ENCODE measurements around the gene GNL3. TPM values are rescaled to one million over a fixed set of nuclear protein-coding genes. Genes with fewer than 3 reads are reported as not detected.

GNL3 gene
- total and polyA plus RNA-seq, 8 donors: 22.4 to 65.6 (median 51.0) TPM

DNA sequence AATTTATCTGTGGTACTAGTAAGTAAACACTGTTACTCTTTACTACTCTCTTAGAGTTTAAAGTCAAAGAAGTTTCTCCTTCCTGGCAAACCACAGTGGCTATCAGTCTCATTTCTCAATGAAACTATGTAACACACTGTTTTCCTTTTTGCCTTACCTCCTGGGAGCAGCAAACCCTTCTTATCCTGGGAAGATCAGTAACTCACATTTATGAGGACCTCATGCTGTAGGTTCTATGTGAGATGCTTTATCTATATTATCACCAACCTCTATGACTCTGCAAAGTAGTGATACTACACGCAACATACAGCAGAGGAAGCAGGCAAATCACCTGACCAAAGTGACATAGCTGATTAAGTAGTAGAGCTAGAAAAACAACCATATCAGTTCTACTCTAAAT, 35.4 kb upstream of the GNL3 start:
- no peak overlapping the region for H3K27ac ChIP-seq
- H3K9me3 ChIP-seq: no peaks in the 10 kb centered on the region
- H3K4me1 ChIP-seq: no peaks in the 10 kb centered on the region
- WGBS, 2 donors: 84 to 93% methylated on average over 1 of the region's 1 CpG
- H3K36me3 ChIP-seq: peaks cover 3 to 48% (median 6%) of the 10 kb centered on the region in 3 donors
- intact Hi-C loops (cut with DNase I): no loop called here
- DNase-seq (no peak), ATAC-seq (no peak), FAIRE-seq (no peak)
- H3K27me3 ChIP-seq: no peaks in the 10 kb centered on the region
- TF ChIP-seq, protein P1, sequence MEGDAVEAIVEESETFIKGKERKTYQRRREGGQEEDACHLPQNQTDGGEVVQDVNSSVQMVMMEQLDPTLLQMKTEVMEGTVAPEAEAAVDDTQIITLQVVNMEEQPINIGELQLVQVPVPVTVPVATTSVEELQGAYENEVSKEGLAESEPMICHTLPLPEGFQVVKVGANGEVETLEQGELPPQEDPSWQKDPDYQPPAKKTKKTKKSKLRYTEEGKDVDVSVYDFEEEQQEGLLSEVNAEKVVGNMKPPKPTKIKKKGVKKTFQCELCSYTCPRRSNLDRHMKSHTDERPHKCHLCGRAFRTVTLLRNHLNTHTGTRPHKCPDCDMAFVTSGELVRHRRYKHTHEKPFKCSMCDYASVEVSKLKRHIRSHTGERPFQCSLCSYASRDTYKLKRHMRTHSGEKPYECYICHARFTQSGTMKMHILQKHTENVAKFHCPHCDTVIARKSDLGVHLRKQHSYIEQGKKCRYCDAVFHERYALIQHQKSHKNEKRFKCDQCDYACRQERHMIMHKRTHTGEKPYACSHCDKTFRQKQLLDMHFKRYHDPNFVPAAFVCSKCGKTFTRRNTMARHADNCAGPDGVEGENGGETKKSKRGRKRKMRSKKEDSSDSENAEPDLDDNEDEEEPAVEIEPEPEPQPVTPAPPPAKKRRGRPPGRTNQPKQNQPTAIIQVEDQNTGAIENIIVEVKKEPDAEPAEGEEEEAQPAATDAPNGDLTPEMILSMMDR (IDR thresholded peaks at IDR 0.05): no peak
- no peak overlapping the region for H3K4me3 ChIP-seq

DNA sequence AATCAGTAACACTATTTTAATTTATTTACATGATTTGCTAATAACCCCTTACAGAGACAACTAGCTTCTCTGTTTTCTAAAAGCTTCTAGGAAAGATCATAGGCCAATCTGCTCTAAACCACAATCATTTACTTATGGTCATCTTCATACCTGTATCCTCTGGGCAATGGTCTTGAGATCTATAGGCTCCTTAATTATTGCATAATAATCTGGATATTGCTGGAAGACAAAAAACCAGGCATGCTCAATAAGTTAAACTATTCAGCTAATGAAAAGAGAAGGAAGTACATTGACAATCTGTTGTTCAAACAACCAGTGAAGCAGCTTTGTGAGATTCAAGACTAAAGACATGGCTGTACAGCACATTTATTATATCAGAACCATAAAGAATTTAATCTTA, 34.2 kb upstream of the GNL3 start:
- FAIRE-seq (no peak), DNase-seq (no peak), ATAC-seq (no peak)
- peaks cover 3 to 58% (median 12%) of the 10 kb centered on the region in 3 donors for H3K36me3 ChIP-seq
- intact Hi-C loops (cut with DNase I): no loop called here
- H3K27ac ChIP-seq: no peak overlapping the region
- TF ChIP-seq, protein P1 (IDR thresholded peaks at IDR 0.05): no peak
- no peaks in the 10 kb centered on the region for H3K27me3 ChIP-seq
- no peak overlapping the region for H3K4me3 ChIP-seq
- H3K9me3 ChIP-seq: no peaks in the 10 kb centered on the region
- H3K4me1 ChIP-seq: no peaks in the 10 kb centered on the region

DNA sequence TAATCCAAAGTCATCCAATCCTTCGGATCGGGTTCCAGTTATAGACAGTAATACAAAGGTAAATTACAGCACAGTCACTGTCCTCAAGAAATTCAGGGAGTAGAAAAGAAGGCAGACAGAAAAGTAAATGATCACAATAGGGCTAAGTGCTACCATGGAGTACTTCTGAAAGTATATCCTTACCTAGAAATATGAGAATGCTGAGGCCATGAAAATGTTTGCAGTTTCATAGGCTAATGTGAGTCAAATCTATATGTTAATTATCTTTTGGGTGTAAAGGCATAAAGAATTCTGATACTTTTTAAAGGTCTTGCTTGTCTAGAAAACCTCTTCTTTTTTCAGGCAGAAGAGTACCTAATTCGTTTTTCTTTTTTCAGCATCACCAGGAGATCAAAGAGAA, 29.9 kb upstream of the GNL3 start:
- H3K4me1 ChIP-seq: no peaks in the 10 kb centered on the region
- H3K27me3 ChIP-seq: no peaks in the 10 kb centered on the region
- ATAC-seq (no peak), FAIRE-seq (no peak), DNase-seq (no peak)
- WGBS, 2 donors: 90 to 94% methylated on average over 3 of the region's 3 CpGs
- H3K4me3 ChIP-seq: no peak overlapping the region
- TF ChIP-seq, protein P1 (IDR thresholded peaks at IDR 0.05): no peak
- intact Hi-C loops (cut with DNase I): no loop called here
- peaks cover 2 to 75% (median 15%) of the 10 kb centered on the region in 3 donors for H3K36me3 ChIP-seq
- H3K27ac ChIP-seq: no peak overlapping the region
- H3K9me3 ChIP-seq: no peaks in the 10 kb centered on the region

DNA sequence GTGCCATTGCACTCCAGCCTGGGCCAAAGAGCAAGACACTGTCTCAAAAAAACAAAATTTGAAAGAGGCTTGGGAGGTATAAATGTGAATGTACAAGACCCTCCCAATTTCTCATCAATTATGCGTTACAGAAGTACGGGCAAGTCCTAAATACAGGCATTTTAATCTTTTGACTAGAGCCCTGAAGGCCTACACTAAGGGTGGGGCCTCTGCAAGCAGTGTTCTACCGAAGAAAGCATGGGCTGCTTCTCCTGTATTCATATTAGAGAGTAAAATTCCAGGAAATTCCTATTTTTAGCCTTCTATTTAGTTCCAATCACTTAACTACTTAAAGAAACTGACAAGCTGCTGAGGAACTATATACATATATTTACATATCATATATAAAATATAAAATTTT, 25.8 kb upstream of the GNL3 start:
- WGBS, 2 donors: 59 to 65% methylated on average over 3 of the region's 3 CpGs
- peaks cover 0 to 68% (median 23%) of the 10 kb centered on the region in 3 donors for H3K36me3 ChIP-seq

DNA sequence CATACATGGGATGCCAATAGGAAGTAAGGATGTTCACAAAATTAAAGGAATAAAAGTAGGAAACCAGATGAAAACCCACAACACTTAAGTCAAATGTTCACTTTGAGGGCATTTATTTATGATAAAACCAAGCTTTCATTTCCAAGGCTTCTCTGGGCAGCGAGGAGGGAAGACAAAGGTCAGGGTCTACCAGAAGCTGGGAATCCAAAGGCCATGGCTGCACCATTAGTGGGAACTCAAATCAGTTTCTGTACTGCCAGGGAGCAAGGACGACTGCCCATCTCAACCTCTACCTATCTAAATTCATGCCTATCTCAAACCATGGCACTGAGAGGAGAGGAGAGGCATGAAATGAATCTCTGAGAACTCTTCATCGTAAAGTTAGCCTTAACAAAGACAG, 22.7 kb upstream of the GNL3 start:
- intact Hi-C loops (cut with DNase I): no loop called here
- Histone ChIP-seq H3K4me3 (no peak overlapping the region), H3K36me3 (peaks cover 0 to 45% (median 13%) of the 10 kb centered on the region in 3 donors), H3K9me3 (no peaks in the 10 kb centered on the region), H3K27ac (no peak overlapping the region), H3K4me1 (no peaks in the 10 kb centered on the region), H3K27me3 (no peaks in the 10 kb centered on the region)
- TF ChIP-seq, protein P1 (IDR thresholded peaks at IDR 0.05): no peak
- 68 to 79% methylated on average over 3 of the region's 3 CpGs for WGBS, 2 donors
- DNase-seq (no peak), ATAC-seq (no peak), FAIRE-seq (no peak)

More for the DNA sequence above, 25.8 kb upstream of the GNL3 start:
- DNase-seq: no peak
- no peak for ATAC-seq
- Histone ChIP-seq H3K9me3 (no peaks in the 10 kb centered on the region), H3K4me1 (no peaks in the 10 kb centered on the region), H3K27ac (no peak overlapping the region), H3K27me3 (no peaks in the 10 kb centered on the region), H3K4me3 (no peak overlapping the region)
- no peak for FAIRE-seq
- intact Hi-C loops (cut with DNase I): no loop called here
- TF ChIP-seq, protein P1 (IDR thresholded peaks at IDR 0.05): no peak

Data from pancreas (tissue), 10 donors.